ENCODE data around the gene ZNF529.

- TF ChIP-seq CTCF (IDR thresholded peaks at IDR 0.05) = no peak
- peak; percentile 83 for TF ChIP-seq POLR2A (IDR thresholded peaks at IDR 0.05)
Observed at GRCh38 chr19:36573020-36573894, at the start of gene ZNF529.
